Urinary bladder (tissue), 4 donors: Measurements from ENCODE around the gene MKNK1. TPM values are rescaled to one million over a fixed set of nuclear protein-coding genes. Genes with fewer than 3 reads are reported as not detected.

Experiments used
- DNase-seq: peaks from one replicate; pipeline ENCODE4 v3.0.0-alpha.2; 2015; ENCODE audit errors: extremely low spot score
- H3K27ac ChIP-seq: one replicate; pipeline ENCODE4 v1.5.1; 2013; ENCODE audit warnings: low read depth, mild to moderate bottlenecking, moderate library complexity
- H3K36me3 ChIP-seq: one replicate; pipeline ENCODE4 v1.6.1; 2013; ENCODE audit warnings: mild to moderate bottlenecking, moderate library complexity; ENCODE audit not compliant: insufficient read depth
- H3K4me1 ChIP-seq: one replicate; pipeline ENCODE4 v1.6.1; 2013; ENCODE audit warnings: mild to moderate bottlenecking, moderate library complexity; ENCODE audit not compliant: insufficient read depth
- H3K4me3 ChIP-seq: one replicate; pipeline ENCODE4 v1.5.1; 2013; ENCODE audit warnings: low read depth, low read length
- WGBS: extraction: QIAGEN DNeasy Blood & Tissue Kit; methylation state at CpG from one replicate; pipeline ENCODE4 v1.1.7; 2013; 5-methylcytosine and 5-hydroxymethylcytosine counted together
- polyA plus RNA-seq: library from polyadenylated mRNA; stranded (reverse); fragments of 200-250 nt; gene quantifications from one replicate; pipeline ENCODE4 v1.2.3, GENCODE V29; 2013
- total RNA-seq: library from RNA; depleted of rRNA; stranded (reverse); fragments of >200 nt; gene quantifications from one replicate; pipeline ENCODE4 v1.2.3, GENCODE V29; 2014
- donor health status: healthy with polysubstance abuse.
- donor health status: healthy.

MKNK1 gene
- total and polyA plus RNA-seq, 2 donors = 25.7 to 37.3 TPM

GRCh38 chr1:46554236-46554596 is 49.9 kb downstream of the MKNK1 start:
- Histone ChIP-seq H3K27ac (no peak overlapping the region), H3K4me1 (no peaks in the 10 kb centered on the region), H3K36me3 (no peaks in the 10 kb centered on the region), H3K4me3 (no peak overlapping the region)
- WGBS = 91% methylated on average over 6 of the region's 6 CpGs
- DNase-seq = no peak

- Histone ChIP-seq H3K4me1 (no peaks in the 10 kb centered on the region), H3K27ac (no peak overlapping the region), H3K36me3 (no peaks in the 10 kb centered on the region), H3K4me3 (no peak overlapping the region)
- WGBS = 93% methylated on average over 3 of the region's 3 CpGs
- DNase-seq = no peak
Observed at GRCh38 chr1:46553506-46553905, 50.6 kb downstream of the MKNK1 start.

DNA sequence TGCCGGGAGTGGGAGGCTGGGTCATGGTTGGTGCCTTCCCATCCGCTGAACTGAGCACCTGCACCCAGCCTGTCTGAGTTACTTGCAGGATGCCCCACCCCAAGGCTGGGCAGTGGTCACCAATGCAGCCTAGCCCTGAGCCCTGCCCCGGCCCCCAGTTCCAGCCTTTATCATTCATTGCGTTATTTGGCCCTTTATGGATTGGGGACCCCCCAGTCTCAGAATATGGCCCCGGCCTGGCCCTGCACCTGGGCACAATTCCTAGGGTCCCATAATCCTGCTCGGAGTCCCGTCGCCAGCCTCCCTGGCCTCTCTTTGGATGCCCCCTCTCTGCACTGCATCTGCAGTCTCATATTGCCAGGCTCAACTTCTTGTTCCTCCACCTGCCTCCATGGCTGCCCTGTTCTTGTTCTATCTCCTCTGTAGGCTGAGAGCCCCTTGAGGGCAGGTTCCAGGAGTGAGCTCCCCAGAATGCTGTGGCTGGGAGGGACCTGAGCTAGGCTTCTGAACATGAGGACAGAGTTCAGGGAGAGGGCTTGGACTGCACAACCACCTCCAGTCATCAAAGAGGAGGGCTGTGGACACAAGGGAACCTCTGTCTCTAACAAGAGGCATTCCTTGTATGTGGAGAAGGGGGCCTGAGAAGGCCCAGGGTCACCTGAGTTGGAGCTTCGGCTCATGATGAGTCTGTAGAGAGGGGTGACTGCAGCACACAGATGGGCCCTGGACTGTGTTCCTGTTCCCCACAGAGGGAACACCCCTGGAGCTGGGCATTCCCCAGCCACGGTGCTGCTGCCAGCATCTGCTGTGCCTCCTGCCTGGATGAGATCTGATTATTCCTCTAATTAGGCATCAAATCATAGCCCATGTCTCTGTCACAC is 51.5 kb downstream of the MKNK1 start:
- no peak overlapping the region for H3K27ac ChIP-seq
- no peak overlapping the region for H3K4me3 ChIP-seq
- no peak for DNase-seq
- WGBS = 89% methylated on average over 10 of the region's 10 CpGs
- no peaks in the 10 kb centered on the region for H3K36me3 ChIP-seq
- H3K4me1 ChIP-seq = no peaks in the 10 kb centered on the region

DNA sequence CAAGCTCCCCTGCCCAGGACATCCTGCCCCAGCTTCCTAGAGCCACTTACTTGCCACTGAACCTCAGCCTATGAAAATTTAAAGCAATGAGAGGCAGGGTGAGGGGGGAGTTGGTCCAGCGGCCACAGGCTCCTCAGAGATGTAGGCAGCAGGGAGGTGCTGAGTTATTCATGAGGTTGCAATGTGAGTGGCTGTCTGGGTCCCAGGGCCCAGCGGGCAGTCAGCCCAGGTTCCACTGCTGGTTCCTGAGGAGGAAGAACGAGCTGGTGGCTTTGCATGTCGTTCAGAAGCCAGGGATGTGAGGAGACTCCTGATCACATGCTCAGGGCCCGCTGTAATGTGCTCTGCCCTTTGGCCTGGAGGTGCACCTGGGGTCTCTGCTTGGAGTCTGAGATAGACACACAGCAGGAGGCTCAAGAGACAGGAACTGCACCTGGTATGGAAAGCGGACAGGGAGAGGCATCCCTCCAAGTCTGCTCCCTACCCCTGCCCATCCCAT is 52.4 kb downstream of the MKNK1 start, which contains the start of gene KNCN:
KNCN (minus strand) TSS at position 51 of the 499 bp plus-strand sequence. CDS start 432 bp downstream, outside the sequence.
- Histone ChIP-seq H3K4me3 (no peak within 1 kb of the TSS), H3K4me1 (no peaks in the 10 kb centered on the region), H3K36me3 (no peaks in the 10 kb centered on the region), H3K27ac (no peak within 1 kb of the TSS)
- DNase-seq = no peak
- WGBS = 75% methylated on average over 6 of the region's 6 CpGs

DNA sequence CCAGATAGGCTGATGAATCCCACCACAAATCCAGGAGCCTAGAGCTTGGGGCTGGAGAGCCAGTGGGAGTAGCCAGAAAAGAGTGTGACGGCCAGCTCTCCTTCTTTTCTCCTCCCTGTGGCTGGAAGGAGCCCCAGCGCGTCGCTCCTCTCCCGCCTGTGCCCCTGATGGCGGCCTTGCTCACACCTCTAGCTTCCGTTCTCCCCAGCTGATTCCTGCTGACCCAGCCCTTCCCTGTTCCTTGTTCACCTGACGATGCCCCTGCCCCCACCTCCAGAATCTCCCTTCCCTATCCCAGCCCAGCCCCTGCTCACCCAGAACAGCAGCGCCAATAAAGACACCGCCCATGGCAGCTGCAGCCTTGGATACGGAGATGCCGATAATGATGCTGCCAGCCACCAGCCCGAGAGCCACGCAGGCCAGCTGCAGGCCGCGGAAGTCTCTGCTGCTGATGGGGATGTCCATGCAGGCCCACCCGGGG is 53.3 kb downstream of the MKNK1 start:
- no peak for DNase-seq
- Histone ChIP-seq H3K27ac (no peak overlapping the region), H3K4me3 (no peak overlapping the region), H3K4me1 (no peaks in the 10 kb centered on the region), H3K36me3 (no peaks in the 10 kb centered on the region)
- WGBS = 65% methylated on average over 17 of the region's 17 CpGs

DNA sequence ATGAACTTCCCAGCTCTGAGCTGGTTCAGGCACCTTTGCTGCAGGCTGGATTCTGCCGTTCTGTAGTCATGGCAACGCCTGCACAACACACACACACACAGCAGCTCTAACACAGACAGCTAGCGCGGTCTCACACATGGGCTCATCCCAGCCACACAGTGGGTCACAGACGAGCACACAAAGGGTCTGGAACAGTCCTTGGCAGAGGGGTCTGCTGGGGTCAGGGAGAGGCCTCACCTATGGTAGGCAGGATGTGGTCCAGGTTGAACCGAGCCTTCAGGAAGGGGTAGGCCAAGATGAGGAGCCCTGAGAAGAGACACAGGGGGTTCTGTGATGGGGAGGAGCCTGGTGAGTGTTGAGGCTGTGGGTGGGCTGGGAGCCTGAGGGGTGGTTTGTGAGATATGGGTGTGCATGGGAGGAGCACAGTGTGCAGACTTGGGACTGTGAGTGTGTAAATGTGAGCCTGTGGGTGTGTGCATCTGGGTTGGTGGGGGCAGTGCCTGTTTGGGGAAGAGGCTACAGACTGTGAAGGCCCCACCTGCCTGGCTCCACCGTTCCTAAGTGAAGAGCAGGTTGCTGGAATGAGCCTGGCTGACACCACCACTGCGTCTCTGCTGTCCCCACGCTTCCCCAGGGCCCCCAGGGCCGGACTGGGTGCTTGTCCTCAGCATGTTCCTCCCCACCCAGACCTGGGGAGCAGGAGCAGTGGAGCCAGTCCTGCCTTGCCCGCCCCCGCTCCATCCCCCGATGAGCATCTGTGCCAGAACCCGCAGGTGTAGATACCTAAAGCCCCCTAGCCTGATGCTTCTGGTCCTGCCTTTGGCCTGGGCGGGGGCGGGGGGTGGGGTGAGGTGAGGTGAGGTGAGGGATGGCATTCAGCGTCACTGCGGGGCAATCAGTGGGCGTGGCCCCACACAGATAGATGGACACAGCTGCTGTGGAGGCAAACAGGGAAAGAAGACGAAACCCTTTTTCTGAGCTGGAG is 54.1 kb downstream of the MKNK1 start:
- 52% methylated on average over 20 of the region's 20 CpGs for WGBS
- Histone ChIP-seq H3K27ac (no peak overlapping the region), H3K4me1 (no peaks in the 10 kb centered on the region), H3K4me3 (no peak overlapping the region), H3K36me3 (no peaks in the 10 kb centered on the region)
- no peak for DNase-seq

DNA sequence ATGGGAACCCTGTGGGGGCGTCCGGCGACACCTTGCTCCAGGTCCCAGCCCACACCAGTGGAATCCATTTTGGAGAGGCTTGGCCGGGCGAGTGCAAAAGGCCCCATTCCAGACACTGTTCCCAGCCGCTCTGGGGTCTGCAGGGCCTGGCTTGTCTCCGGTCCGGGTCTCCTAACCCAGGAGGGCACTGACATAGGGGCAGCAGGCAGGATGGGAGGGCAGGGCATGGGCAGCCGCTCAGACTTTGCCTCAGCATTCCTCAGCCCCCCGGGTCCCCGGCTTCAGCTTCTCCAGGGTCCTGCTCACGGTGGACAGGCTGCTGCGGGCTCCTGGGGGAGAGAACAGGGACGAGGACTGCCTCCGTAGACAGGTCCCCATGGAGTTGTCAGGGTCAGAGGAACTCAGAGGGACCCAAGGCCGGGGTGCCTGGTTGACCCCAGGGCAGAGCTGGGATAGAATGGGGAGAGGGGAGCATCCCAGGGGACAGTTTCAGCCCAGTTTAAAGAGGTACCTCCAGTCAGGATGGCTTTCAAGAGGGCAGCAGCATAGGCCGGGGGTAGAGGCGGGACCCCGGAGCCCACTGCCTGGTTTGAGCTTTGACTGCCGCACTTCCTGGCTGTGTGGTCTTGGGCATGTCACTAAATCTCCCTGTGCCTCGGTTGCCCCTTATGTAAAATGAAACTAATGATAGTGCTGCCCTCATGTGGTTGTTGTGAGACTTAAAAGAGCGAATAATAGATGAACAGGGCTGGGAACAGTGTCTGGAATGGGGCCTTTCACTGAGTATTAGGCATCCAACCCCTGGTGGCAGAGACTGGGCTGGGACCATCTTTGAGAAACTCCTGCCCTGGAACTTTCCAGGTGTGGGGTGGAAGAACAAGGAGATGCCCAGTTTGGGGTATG is 56.3 kb downstream of the MKNK1 start:
- 83% methylated on average over 22 of the region's 22 CpGs for WGBS
- H3K36me3 ChIP-seq = no peaks in the 10 kb centered on the region
- H3K4me3 ChIP-seq = no peak overlapping the region
- H3K4me1 ChIP-seq = no peaks in the 10 kb centered on the region
- DNase-seq = no peak
- H3K27ac ChIP-seq = no peak overlapping the region

DNA sequence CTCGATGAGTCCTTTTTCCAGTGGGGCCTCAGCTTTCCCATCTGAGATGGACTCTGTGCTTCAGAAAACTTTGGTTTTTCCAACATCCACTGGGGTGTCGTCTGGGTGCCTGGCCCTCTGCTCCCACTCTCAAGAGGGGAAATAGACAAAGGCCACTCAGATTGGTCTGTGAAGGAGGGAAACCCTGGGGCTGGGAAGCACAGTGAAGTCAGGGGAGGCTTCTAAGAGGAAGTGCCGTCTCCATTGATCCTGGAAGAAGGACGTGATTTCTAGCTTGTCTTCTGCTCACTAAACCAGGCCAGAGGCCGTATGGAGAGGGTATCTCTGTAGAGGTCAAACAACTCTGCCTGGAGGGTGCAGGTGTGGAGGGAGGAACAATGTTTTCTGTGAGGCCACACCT is 57.9 kb downstream of the MKNK1 start:
- no peak for DNase-seq
- Histone ChIP-seq H3K36me3 (no peaks in the 10 kb centered on the region), H3K27ac (no peak overlapping the region), H3K4me3 (no peak overlapping the region), H3K4me1 (no peaks in the 10 kb centered on the region)
- WGBS = 66% methylated on average over 5 of the region's 5 CpGs

- WGBS = 74% methylated on average over 3 of the region's 3 CpGs
Observed at GRCh38 chr1:46545784-46546183, 58.3 kb downstream of the MKNK1 start.

DNA sequence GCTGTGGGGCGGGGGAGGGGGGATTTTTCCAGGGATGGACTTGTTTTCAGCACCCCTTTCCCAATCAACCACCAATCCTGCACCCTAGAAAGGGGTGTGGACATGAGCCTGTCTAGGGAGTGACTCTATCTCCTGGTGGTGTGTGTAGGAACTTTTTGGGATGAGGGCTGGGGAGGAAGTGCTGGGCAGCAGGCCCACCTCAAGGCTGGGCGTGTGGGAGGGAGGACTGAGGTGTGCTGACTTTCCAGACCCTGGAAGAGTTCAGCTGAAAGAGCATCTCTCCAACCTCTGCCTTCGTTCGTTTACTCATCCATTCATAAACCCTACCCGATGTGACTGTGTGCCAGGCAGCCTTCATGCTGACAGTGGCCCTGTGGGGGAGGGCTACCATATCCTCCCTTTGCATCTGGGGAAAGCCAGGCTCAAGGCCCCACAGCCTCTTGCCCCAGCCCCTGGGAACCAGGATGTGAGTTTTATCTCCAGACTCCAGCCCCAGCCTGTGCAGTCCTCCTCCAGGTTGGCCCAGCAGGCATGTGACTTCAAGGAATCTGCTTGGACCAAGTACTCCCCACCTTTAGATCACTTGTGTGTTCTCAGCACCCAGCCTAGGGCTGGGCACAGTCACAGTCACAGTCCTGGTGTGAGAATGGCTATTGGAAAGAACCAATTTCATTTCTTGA is 59.4 kb downstream of the MKNK1 start:
- Histone ChIP-seq H3K4me1 (no peaks in the 10 kb centered on the region), H3K36me3 (no peaks in the 10 kb centered on the region), H3K27ac (no peak overlapping the region), H3K4me3 (no peak overlapping the region)
- WGBS = 71% methylated on average over 5 of the region's 5 CpGs
- DNase-seq = no peak

More at GRCh38 chr1:46545784-46546183, 58.3 kb downstream of the MKNK1 start:
- Histone ChIP-seq H3K4me1 (no peaks in the 10 kb centered on the region), H3K4me3 (no peak overlapping the region), H3K36me3 (no peaks in the 10 kb centered on the region), H3K27ac (no peak overlapping the region)
- no peak for DNase-seq

GRCh38 chr1:46543761-46544560 is 60.1 kb downstream of the MKNK1 start:
- Histone ChIP-seq H3K4me1 (no peaks in the 10 kb centered on the region), H3K36me3 (no peaks in the 10 kb centered on the region), H3K27ac (no peak overlapping the region), H3K4me3 (no peak overlapping the region)
- 4% methylated on average over 58 of the region's 58 CpGs for WGBS
- no peak for DNase-seq

DNA sequence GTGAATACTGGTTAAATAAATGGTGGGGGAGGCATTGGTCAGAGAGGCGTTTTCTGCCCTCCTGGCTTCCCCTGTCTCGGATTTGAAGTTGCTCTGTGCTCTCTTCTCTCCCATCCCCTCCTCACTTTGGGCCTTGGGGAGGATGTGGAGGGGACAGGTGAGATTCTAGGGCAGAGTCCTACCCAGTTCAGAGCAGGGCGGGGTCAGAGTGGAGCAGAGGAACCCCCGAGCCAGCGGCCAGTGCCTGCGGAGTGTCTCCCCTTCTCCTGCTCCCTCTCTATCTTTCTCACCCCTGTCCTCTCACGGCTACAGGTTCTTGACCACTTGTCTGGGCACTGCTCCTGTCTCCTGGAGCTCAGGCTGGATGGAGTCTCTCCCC is 60.7 kb downstream of the MKNK1 start:
- no peak for DNase-seq
- Histone ChIP-seq H3K4me1 (no peaks in the 10 kb centered on the region), H3K27ac (no peak overlapping the region), H3K4me3 (no peak overlapping the region), H3K36me3 (no peaks in the 10 kb centered on the region)
- 55% methylated on average over 7 of the region's 7 CpGs for WGBS
